ENCODE results near the gene CLCN5.

DNA sequence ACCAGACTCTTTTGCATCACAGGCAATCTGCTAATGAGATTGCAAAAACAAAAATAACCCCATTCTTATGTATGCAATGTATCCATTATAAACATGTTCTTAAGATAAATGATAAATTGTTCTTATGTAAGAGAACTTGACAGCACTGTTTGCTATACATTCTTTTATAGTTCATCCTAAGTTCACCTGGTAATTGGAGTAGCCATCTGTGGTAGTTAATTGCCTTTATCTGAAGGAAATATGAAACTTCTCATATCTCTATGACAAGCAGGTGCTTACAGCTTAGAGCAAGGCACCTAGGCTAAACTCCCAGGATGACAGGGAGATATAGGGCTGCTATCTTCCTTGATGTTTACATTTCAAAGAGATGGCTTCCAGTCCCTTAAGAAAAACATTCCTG, 21.3 kb upstream of the CLCN5 start:
- TF ChIP-seq SP1 (IDR thresholded peaks at IDR 0.05) (no peak), ZNF384 (IDR thresholded peaks at IDR 0.05) (no peak), HDGF (IDR thresholded peaks at IDR 0.05; ENCODE audit: borderline replicate concordance) (no peak)
